Ovary (tissue), 3 donors: ENCODE data around the gene EID2.

ENCODE experiments used
- POLR2A ChIP-seq: fragments of 450-650 bp; IDR thresholded peaks from one replicate; pipeline ENCODE4 v1.6.1; 2017; ENCODE audit warnings: antibody characterized with exemption, mild to moderate bottlenecking, moderate library complexity
- TF ChIP-seq, protein P1 (sequence below), 3 donors: fragments of 450-650 bp in 2 of 3; fragments of 200-600 bp in 1 of 3; IDR thresholded peaks; one replicate each; pipeline versions ENCODE4 v1.5.1 to v1.8.0; 2016 to 2022; ENCODE audit warnings: antibody characterized with exemption in 3 of 3, mild to moderate bottlenecking in 1 of 3
- donor health status: DM: no; HTN: no; CAD: no.

DNA sequence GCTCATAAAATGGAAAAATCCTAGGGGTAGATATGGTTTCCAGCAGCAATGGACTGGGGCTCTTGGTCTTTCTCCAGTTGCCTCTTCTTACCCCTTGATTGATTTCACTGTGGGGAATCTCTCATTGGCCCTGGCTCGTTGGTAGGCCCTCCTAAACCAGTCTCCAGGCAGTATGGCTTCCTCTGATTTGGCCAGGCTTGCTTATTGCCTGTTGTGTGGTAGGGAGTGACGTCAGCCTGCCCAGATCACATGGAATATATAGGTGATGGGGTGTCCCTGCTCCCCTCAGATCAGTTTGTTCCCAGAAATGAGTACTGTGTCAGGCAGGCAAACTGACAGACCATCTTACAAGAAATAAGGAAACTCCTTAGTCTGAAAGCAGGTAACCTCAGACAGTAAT lies 30.7 kb downstream of the EID2 start:
- TF ChIP-seq, protein P1, sequence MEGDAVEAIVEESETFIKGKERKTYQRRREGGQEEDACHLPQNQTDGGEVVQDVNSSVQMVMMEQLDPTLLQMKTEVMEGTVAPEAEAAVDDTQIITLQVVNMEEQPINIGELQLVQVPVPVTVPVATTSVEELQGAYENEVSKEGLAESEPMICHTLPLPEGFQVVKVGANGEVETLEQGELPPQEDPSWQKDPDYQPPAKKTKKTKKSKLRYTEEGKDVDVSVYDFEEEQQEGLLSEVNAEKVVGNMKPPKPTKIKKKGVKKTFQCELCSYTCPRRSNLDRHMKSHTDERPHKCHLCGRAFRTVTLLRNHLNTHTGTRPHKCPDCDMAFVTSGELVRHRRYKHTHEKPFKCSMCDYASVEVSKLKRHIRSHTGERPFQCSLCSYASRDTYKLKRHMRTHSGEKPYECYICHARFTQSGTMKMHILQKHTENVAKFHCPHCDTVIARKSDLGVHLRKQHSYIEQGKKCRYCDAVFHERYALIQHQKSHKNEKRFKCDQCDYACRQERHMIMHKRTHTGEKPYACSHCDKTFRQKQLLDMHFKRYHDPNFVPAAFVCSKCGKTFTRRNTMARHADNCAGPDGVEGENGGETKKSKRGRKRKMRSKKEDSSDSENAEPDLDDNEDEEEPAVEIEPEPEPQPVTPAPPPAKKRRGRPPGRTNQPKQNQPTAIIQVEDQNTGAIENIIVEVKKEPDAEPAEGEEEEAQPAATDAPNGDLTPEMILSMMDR (IDR thresholded peaks at IDR 0.05): no peak
- TF ChIP-seq POLR2A: no peak
